HG02610 (cell line): ENCODE measurements around the gene RHOB.
"Not testable (repeated sequence)": the region's sequence is repeated elsewhere in the genome, so short reads cannot be mapped to it uniquely, and the experiment has no call there.

Source experiments
- ATAC-seq: cut with Tn5 transposase; IDR thresholded peaks from one replicate; pipeline ENCODE4 v1.9.1; 2021; ENCODE audit warnings: mild to moderate bottlenecking, moderate library complexity; ENCODE audit not compliant: unreplicated experiment

Gene RHOB

GRCh38 chr2:20446917-20447436, at the start of gene RHOB:
RHOB (plus strand) TSS chr2:20447074; CDS start chr2:20447466, 392 bp downstream.
- ATAC-seq, result peak; percentile 99

GRCh38 chr2:20397811-20398447, 48.9 kb upstream of the RHOB start:
- ATAC-seq, result no peak

GRCh38 chr2:20398956-20399567, 47.8 kb upstream of the RHOB start:
- no peak for ATAC-seq

- ATAC-seq, result no peak
These were observed 46.6 kb upstream of the RHOB start for GRCh38 chr2:20400306-20400705.

- ATAC-seq, result no peak
These were observed 45.9 kb upstream of the RHOB start for GRCh38 chr2:20400787-20401488.

GRCh38 chr2:20401489-20401835, 45.4 kb upstream of the RHOB start:
- no peak for ATAC-seq

GRCh38 chr2:20403774-20404312, 43.0 kb upstream of the RHOB start:
- ATAC-seq, result no peak

- no peak for ATAC-seq
These were observed 41.9 kb upstream of the RHOB start for GRCh38 chr2:20404950-20405349.

GRCh38 chr2:20409039-20409438, 37.8 kb upstream of the RHOB start:
- ATAC-seq, result no peak

- no peak for ATAC-seq
These were observed 36.2 kb upstream of the RHOB start for GRCh38 chr2:20410556-20411277.

- peak; percentile 99 for ATAC-seq
These were observed 35.4 kb upstream of the RHOB start for GRCh38 chr2:20411361-20411894.

GRCh38 chr2:20414806-20415205, 32.1 kb upstream of the RHOB start:
- no peak for ATAC-seq

GRCh38 chr2:20415511-20415918, 31.4 kb upstream of the RHOB start:
- ATAC-seq, result no peak

- ATAC-seq, result no peak
These were observed 30.2 kb upstream of the RHOB start for GRCh38 chr2:20416723-20417122.

GRCh38 chr2:20417230-20417821, 29.5 kb upstream of the RHOB start:
- not testable (repeated sequence) for ATAC-seq

- ATAC-seq, result no peak
These were observed 28.4 kb upstream of the RHOB start for GRCh38 chr2:20418519-20418918.

- ATAC-seq, result no peak
These were observed 27.8 kb upstream of the RHOB start for GRCh38 chr2:20419007-20419576.

GRCh38 chr2:20419752-20420151, 27.1 kb upstream of the RHOB start:
- ATAC-seq, result no peak

- no peak for ATAC-seq
These were observed 25.4 kb upstream of the RHOB start for GRCh38 chr2:20421336-20421987.

- no peak for ATAC-seq
These were observed 24.9 kb upstream of the RHOB start for GRCh38 chr2:20421988-20422370.
